Right lobe of liver (tissue), 4 donors: ENCODE results near the gene PRPF38B.

Experiments
- POLR2A ChIP-seq: fragments of 450-650 bp; IDR thresholded peaks from one replicate; pipeline ENCODE4 v1.6.1; 2017; ENCODE audit warnings: antibody characterized with exemption, mild to moderate bottlenecking
- TF ChIP-seq, protein P1 (sequence below), 4 donors: fragments of 200-600 bp in 3 of 4; fragments of 450-650 bp in 1 of 4; IDR thresholded peaks; one replicate each; pipeline versions ENCODE4 v1.5.1 to v1.8.0; 2016 to 2022; ENCODE audit warnings: antibody characterized with exemption in 4 of 4, mild to moderate bottlenecking in 2 of 4
- donor health status: DM: no; HTN: no; CAD: no.
- donor health status: DM: no; HTN: no; CAD: no.
- donor health status: DM: no; HTN: yes; CAD: no.

DNA sequence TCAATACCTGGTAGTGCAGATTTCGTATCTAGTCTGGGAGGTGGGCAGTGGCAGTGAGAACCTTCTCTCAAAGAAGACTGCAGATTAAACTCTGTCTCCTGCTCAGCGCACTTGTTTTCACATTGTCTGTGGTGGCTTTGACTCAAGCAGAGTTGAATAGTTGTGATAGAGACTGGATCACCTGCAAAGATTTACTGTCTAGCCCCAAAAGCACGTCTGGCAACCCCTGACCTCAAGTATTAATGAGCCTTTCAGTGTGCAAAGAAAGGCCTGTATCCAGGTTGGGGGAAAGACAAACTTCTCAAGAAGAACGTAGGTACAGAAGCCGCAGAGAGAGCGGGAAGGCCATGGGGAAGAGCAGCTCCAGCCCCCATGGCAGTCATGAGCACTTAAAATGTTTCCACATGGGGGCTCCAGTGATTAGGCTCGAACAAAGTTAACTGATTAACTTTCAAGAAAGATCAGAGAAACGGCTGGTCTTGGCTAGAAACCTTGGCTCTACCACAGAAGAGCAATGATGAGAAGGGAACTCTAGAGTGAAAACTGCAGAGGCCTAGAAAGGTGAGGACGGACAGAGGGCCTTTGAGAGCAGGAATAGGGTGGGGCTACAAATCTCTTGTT, 46.4 kb upstream of the PRPF38B start:
- no peak for TF ChIP-seq POLR2A
- TF ChIP-seq, protein P1, sequence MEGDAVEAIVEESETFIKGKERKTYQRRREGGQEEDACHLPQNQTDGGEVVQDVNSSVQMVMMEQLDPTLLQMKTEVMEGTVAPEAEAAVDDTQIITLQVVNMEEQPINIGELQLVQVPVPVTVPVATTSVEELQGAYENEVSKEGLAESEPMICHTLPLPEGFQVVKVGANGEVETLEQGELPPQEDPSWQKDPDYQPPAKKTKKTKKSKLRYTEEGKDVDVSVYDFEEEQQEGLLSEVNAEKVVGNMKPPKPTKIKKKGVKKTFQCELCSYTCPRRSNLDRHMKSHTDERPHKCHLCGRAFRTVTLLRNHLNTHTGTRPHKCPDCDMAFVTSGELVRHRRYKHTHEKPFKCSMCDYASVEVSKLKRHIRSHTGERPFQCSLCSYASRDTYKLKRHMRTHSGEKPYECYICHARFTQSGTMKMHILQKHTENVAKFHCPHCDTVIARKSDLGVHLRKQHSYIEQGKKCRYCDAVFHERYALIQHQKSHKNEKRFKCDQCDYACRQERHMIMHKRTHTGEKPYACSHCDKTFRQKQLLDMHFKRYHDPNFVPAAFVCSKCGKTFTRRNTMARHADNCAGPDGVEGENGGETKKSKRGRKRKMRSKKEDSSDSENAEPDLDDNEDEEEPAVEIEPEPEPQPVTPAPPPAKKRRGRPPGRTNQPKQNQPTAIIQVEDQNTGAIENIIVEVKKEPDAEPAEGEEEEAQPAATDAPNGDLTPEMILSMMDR (IDR thresholded peaks at IDR 0.05) = no peak
